GM12865 (cell line): ENCODE data around the gene BCAT1.

ENCODE experiments used
- DNase-seq: peaks from one replicate; pipeline ENCODE4 v3.0.0; 2010; ENCODE audit warnings: low read depth
- H3K4me3 ChIP-seq: 2 replicates; pipeline ENCODE4 v1.5.1; 2011; ENCODE audit warnings: mild to moderate bottlenecking, low read depth, low read length, control low read depth
- TF ChIP-seq, protein P1 (sequence below): IDR thresholded peaks from 2 replicates; pipeline ENCODE4 v1.5.1; 2011; ENCODE audit warnings: low read length, control low read depth, low read depth, inconsistent platforms; ENCODE audit not compliant: insufficient read depth; ENCODE audit errors: missing control alignments

The BCAT1 gene

DNA sequence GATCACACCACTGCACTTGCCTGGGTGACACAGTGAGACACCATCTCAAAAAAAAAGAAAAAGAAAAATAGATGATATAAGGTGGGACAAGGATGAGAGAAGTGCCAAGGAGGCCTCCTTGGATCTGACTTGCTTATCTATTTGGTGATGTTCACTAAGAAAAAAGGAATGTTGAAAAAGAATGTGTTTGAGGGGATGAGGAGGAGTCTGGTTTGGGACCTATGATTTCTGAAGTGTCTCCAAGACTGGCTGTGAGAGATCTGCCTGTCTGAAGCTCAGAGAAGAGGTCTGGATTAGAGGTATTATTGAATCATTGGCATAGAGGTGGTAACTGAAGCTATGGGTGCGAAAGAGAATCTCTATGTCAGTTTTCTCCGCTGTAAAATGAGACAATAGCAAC lies 42.8 kb downstream of the BCAT1 start:
- DNase-seq, result no peak
- H3K4me3 ChIP-seq, result no peak overlapping the region
- TF ChIP-seq, protein P1, sequence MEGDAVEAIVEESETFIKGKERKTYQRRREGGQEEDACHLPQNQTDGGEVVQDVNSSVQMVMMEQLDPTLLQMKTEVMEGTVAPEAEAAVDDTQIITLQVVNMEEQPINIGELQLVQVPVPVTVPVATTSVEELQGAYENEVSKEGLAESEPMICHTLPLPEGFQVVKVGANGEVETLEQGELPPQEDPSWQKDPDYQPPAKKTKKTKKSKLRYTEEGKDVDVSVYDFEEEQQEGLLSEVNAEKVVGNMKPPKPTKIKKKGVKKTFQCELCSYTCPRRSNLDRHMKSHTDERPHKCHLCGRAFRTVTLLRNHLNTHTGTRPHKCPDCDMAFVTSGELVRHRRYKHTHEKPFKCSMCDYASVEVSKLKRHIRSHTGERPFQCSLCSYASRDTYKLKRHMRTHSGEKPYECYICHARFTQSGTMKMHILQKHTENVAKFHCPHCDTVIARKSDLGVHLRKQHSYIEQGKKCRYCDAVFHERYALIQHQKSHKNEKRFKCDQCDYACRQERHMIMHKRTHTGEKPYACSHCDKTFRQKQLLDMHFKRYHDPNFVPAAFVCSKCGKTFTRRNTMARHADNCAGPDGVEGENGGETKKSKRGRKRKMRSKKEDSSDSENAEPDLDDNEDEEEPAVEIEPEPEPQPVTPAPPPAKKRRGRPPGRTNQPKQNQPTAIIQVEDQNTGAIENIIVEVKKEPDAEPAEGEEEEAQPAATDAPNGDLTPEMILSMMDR, result no peak

DNA sequence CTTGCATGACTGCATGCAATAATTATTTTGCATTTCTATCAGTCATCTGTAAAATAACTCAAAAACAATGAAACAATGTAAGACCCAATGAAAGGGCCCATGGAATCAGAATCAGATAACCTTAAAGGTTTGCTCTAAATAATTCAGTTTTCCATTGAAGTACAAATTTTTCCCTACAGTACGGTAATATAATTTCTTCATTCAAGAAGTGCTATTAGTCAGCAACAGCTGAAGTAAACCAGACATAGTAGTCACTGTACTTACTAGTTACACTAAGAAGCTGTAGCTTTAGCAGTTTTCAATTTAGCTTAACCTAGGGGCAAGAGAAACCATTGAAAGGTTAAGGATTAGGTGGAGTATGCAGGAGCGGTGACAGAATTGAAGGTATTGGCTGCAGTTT lies 43.5 kb downstream of the BCAT1 start:
- TF ChIP-seq, protein P1, result no peak
- no peak for DNase-seq
- no peak overlapping the region for H3K4me3 ChIP-seq

DNA sequence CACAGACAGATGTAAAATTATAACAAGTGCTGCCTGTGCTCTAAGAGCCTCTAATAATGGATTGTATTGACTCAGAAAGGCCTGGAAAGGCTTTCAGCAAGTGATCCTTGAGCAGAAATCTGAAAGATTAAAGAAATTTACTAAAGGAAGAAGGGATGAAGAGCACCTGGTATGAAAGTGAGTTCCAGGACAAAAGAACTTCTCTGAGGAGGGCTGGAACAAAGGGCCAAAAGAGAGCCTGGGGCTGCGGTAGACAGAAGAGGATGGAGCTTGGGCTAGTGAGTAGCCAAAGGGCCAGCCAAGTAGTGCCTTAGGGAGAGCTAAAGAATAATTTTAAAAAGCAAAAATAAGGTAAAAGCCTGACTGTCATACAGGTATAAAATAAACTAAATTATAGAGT lies 44.0 kb downstream of the BCAT1 start:
- no peak overlapping the region for H3K4me3 ChIP-seq
- no peak for DNase-seq
- TF ChIP-seq, protein P1, result no peak

DNA sequence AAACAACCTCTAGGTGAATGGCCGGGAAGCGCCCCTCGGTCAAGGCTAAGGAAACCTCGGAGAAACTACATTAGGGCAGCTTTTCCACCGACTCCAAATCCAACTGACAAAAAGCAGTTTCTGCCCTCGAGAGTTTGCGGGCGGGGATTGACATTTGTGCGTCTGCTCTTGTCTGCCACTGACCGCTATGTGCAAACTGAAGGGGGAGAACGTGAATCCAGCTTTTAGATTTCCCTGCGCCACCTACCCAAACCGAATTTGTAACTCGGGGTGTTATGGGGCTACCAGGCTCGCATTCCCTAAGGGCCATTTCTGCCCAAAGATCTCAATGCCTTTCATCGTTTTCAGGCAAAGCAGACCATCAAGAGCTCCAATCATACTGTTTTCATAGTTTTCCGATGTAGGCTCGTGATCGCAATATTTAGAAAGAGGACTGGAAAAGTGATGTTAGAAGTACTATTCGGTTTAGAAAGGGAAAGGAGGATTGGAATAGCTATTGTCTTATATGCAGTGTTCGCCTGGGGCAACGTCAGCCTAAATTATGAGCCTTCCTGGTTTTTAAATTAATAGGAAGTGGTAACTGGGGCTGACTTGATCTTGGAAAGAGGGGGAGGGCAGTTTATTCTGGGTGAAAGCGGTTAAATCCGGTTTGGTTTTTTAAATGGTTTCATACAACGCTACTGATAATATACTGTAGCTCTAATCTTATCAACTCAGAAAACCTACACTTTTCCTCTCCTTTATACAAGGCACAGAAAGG lies 45.4 kb downstream of the BCAT1 start:
- TF ChIP-seq, protein P1, result no peak
- H3K4me3 ChIP-seq, result peak overlapping the region; percentile 56
- DNase-seq, result peak; percentile 19

DNA sequence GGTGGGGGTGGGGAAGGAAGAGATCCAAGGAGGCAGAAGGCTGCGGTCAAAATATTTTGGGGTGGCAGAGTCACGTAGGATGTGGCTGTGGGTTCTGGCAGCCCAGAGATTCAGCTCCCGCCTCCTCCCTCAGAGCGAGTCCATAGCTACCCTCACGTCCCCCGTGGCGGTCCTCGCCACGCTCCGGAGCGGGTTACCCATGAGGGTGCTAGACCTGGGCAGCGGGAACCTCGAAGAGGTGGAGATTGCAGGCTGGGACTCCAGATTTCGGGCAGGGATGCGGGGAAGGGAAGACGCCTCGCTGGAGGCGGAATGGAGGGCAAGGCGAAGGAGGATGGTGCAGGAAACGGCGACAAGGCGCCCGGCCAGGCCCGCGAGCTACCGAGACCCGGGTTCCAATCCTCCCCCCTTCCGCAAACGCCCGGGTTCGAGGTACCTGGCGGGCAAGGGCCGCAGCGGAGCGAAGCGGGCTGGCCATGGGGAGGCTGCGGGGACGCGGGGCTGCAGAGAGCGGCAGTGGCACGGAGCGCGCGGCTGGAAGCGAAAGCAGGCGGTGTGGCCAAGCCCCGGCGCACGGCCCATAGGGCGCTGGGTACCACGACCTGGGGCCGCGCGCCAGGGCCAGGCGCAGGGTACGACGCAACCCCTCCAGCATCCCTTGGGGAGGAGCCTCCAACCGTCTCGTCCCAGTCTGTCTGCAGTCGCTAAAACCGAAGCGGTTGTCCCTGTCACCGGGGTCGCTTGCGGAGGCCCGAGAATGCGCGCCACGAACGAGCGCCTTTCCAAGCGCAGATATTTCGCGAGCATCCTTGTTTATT lies 46.2 kb downstream of the BCAT1 start:
- peak; percentile 52 for DNase-seq

DNA sequence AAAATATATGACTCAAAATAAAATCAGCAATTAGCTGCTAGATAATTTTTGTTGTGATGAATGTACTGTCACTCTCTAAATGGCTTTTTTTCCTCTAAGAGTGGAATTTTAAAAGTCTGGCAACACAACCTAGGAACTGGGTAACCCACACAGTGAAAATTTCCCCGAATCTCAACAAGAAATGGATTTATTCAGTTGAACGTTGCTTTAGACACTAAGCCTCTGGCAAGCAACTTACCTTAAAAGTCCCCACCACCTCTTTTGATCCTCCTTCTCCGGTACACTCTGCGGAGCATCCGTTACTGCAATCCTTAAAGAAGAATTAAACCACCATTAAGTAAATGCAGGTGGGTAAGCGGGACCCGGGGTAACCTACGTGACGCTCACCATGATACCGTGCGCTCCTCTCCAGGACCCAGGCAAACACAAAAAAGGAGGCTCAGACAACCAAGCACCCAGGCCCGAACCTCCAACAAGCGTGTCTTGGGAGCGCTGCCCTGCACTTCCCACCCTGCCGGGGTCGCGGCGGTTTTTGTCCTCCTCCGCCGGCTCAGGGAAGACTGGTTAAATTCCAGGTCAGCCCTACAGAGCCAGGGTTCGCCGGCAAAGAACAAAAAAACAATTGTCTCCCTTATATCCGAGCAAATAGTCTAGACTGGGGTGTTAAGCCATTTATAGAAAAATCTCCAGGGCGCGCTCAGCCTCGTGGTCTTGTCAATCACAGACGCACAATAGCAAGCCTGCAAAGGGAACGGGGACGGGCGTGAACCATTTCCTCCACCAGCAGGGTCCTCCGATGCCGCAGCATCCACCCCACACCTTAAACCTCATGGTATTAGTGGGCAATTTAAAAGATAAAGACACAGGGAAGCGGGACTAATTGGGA lies 47.1 kb downstream of the BCAT1 start:
- peak overlapping the region; percentile 56 for H3K4me3 ChIP-seq
- TF ChIP-seq, protein P1, result no peak
- peak; percentile 54 for DNase-seq

More for the DNA sequence above, 46.2 kb downstream of the BCAT1 start:
- TF ChIP-seq, protein P1, result no peak
- H3K4me3 ChIP-seq, result peak overlapping the region; percentile 56
